H9 (cell line): Measurements from ENCODE around the gene CERCAM. TPM values are rescaled to one million over a fixed set of nuclear protein-coding genes. Genes with fewer than 3 reads are reported as not detected.
A peak's percentile ranks its signal among the peaks of the same experiment; 100 is the strongest.

Experiments used
- DNase-seq: peaks from one replicate; pipeline ENCODE4 v3.0.0-alpha.2; 2017
- H2AFZ ChIP-seq: one replicate; pipeline ENCODE4 v1.6.1; 2013; ENCODE audit warnings: mild to moderate bottlenecking, low read length, control low read depth, moderate library complexity
- H2AK5ac ChIP-seq: 2 replicates; pipeline ENCODE4 v1.6.1; 2013; ENCODE audit warnings: low read length, control low read depth, mixed read lengths; ENCODE audit not compliant: insufficient read length
- H2BK120ac ChIP-seq: one replicate; pipeline ENCODE4 v1.6.1; 2013; ENCODE audit warnings: low read depth, mild to moderate bottlenecking, low read length, control low read depth, inconsistent platforms; ENCODE audit not compliant: poor library complexity, severe bottlenecking
- H2BK12ac ChIP-seq: 2 replicates; pipeline ENCODE4 v1.6.1; 2013; ENCODE audit warnings: low read length, control low read depth, mixed read lengths, low read depth; ENCODE audit not compliant: insufficient read length
- H2BK15ac ChIP-seq: 2 replicates; pipeline ENCODE4 v1.6.1; 2013; ENCODE audit warnings: low read depth, low read length, control low read depth
- H2BK20ac ChIP-seq: one replicate; pipeline ENCODE4 v1.6.1; 2013; ENCODE audit warnings: low read depth, mild to moderate bottlenecking, low read length, control low read depth, inconsistent platforms; ENCODE audit not compliant: poor library complexity, severe bottlenecking
- H2BK5ac ChIP-seq: 2 replicates; pipeline ENCODE4 v1.6.1; 2013; ENCODE audit warnings: low read length, control low read depth, mixed read lengths; ENCODE audit not compliant: insufficient read length
- H3K14ac ChIP-seq: 2 replicates; pipeline ENCODE4 v1.6.1; 2013; ENCODE audit warnings: low read length, control low read depth; ENCODE audit not compliant: insufficient read depth
- H3K18ac ChIP-seq: 2 replicates; pipeline ENCODE4 v1.6.1; 2013; ENCODE audit warnings: low read depth, mild to moderate bottlenecking, mixed read lengths, low read length, control low read depth; ENCODE audit not compliant: insufficient read length
- H3K23ac ChIP-seq: 2 replicates; pipeline ENCODE4 v1.6.1; 2013; ENCODE audit warnings: low read length, control low read depth, mixed read lengths, low read depth; ENCODE audit not compliant: insufficient read length
- H3K23me2 ChIP-seq: 2 replicates; pipeline ENCODE4 v1.6.1; 2013; ENCODE audit warnings: low read depth, mild to moderate bottlenecking, mixed read lengths, low read length, control low read depth; ENCODE audit not compliant: insufficient read length, poor library complexity, severe bottlenecking
- H3K27ac ChIP-seq: 2 replicates; pipeline ENCODE4 v1.5.1; 2013; ENCODE audit warnings: low read length, control low read depth, mixed read lengths, low read depth; ENCODE audit not compliant: insufficient read length
- H3K27me3 ChIP-seq: 2 replicates; pipeline ENCODE4 v1.6.1; 2013; ENCODE audit warnings: low read length, control low read depth, inconsistent platforms; ENCODE audit not compliant: insufficient read depth
- H3K4ac ChIP-seq: 2 replicates; pipeline ENCODE4 v1.6.1; 2013; ENCODE audit warnings: low read depth, mild to moderate bottlenecking, control low read depth, inconsistent platforms, low read length, moderate library complexity
- H3K4me1 ChIP-seq: 2 replicates; pipeline ENCODE4 v1.6.1; 2013; ENCODE audit warnings: low read length, control low read depth, inconsistent platforms; ENCODE audit not compliant: insufficient read depth
- H3K4me2 ChIP-seq: 2 replicates; pipeline ENCODE4 v1.6.1; 2013; ENCODE audit warnings: low read length, control low read depth, mixed read lengths; ENCODE audit not compliant: insufficient read length, insufficient read depth
- H3K56ac ChIP-seq: 2 replicates; pipeline ENCODE4 v1.6.1; 2013; ENCODE audit warnings: low read depth, mild to moderate bottlenecking, mixed read lengths, low read length, control low read depth; ENCODE audit not compliant: insufficient read length
- H3K79me1 ChIP-seq: 2 replicates; pipeline ENCODE4 v1.6.1; 2013; ENCODE audit warnings: low read depth, mild to moderate bottlenecking, moderate library complexity, low read length, control low read depth, inconsistent platforms; ENCODE audit not compliant: insufficient read depth, poor library complexity, severe bottlenecking
- H3K79me2 ChIP-seq: 2 replicates; pipeline ENCODE4 v1.6.1; 2013; ENCODE audit warnings: low read length, control low read depth, inconsistent platforms; ENCODE audit not compliant: insufficient read depth
- H3K9ac ChIP-seq: 2 replicates; pipeline ENCODE4 v1.6.1; 2013; ENCODE audit warnings: low read length, control low read depth, mixed read lengths; ENCODE audit not compliant: insufficient read length; ENCODE audit errors: extremely low read depth
- H3K9me3 ChIP-seq: one replicate; pipeline ENCODE4 v1.6.1; 2013; ENCODE audit warnings: low read depth, low read length, inconsistent platforms; ENCODE audit not compliant: control insufficient read depth
- H3T11ph ChIP-seq: one replicate; pipeline ENCODE4 v1.6.1; 2013; ENCODE audit warnings: mild to moderate bottlenecking, low read length, control low read depth, inconsistent platforms
- H4K20me1 ChIP-seq: one replicate; pipeline ENCODE4 v1.6.1; 2013; ENCODE audit not compliant: control insufficient read depth, insufficient read length, insufficient read depth
- H4K5ac ChIP-seq: 2 replicates; pipeline ENCODE4 v1.6.1; 2013; ENCODE audit warnings: low read depth, mild to moderate bottlenecking, mixed read lengths, low read length, control low read depth; ENCODE audit not compliant: insufficient read length
- H4K8ac ChIP-seq: replicated peaks from 2 replicates; pipeline ENCODE4 v1.6.1; 2013; ENCODE audit warnings: low read length, control low read depth, mixed read lengths, low read depth; ENCODE audit not compliant: insufficient read length
- H4K91ac ChIP-seq: 2 replicates; pipeline ENCODE4 v1.6.1; 2013; ENCODE audit warnings: low read depth, mild to moderate bottlenecking, moderate library complexity, mixed read lengths, low read length, control low read depth; ENCODE audit not compliant: insufficient read length
- H3K27ac Mint-ChIP-seq, 3 experiments: 2 replicates in 2 of 3; 3 replicates in 1 of 3; pipeline ENCODE4 v1.8.0; 2020 to 2021; ENCODE audit warnings: mixed read lengths in 3 of 3, mild to moderate bottlenecking in 1 of 3, moderate library complexity in 1 of 3
- H3K27me3 Mint-ChIP-seq: 2 replicates; pipeline ENCODE4 v1.8.0; 2021; ENCODE audit warnings: low read depth, mild to moderate bottlenecking, moderate library complexity, mixed read lengths
- H3K36me3 Mint-ChIP-seq, 3 experiments: 2 replicates in 2 of 3; 3 replicates in 1 of 3; pipeline ENCODE4 v1.8.0; 2020 to 2021; ENCODE audit warnings: low read depth in 3 of 3, mixed read lengths in 3 of 3; ENCODE audit not compliant: insufficient read depth in 1 of 3
- H3K4me1 Mint-ChIP-seq, 2 experiments: 2 replicates each; pipeline ENCODE4 v1.8.0; 2020; ENCODE audit warnings: mixed read lengths in 2 of 2
- H3K4me3 Mint-ChIP-seq, 2 experiments: 2 replicates in 1 of 2; 3 replicates in 1 of 2; pipeline ENCODE4 v1.8.0; 2020 to 2021; ENCODE audit warnings: mild to moderate bottlenecking in 2 of 2, mixed read lengths in 2 of 2, moderate library complexity in 1 of 2
- H3K9me3 Mint-ChIP-seq, 2 experiments: 2 replicates in 1 of 2; 3 replicates in 1 of 2; pipeline ENCODE4 v1.8.0; 2020; ENCODE audit warnings: mild to moderate bottlenecking in 2 of 2, mixed read lengths in 2 of 2, moderate library complexity in 1 of 2
- CTCF ChIP-seq: fragments of 200-600 bp; sonication (generic); conservative IDR thresholded peaks from 3 replicates; pipeline ENCODE4 v1.8.0; 2021; ENCODE audit warnings: antibody characterized with exemption, mild to moderate bottlenecking
- WGBS: extraction: QIAGEN DNeasy Blood & Tissue Kit; methylation state at CpG from one replicate; pipeline ENCODE4 v1.1.7; 2013; ENCODE audit warnings: missing lambda C conversion rate, low lambda C conversion rate, mixed read lengths; ENCODE audit not compliant: insufficient read length; ENCODE audit errors: extremely low coverage; 5-methylcytosine and 5-hydroxymethylcytosine counted together
- total RNA-seq: library from RNA; stranded (reverse); gene quantifications from 2 replicates; pipeline ENCODE4 v1.2.1, GENCODE V29; 2021

The CERCAM gene
- total RNA-seq, 1 experiment from 2014 or later, result 5.4 TPM

- Histone ChIP-seq H4K5ac (no peak overlapping the region), H2BK15ac (no peak overlapping the region), H3K14ac (no peak overlapping the region), H3T11ph (no peak overlapping the region), H3K9me3 (no peaks in the 10 kb centered on the region), H3K27ac (no peak overlapping the region), H3K23ac (no peak overlapping the region), H2BK120ac (no peak overlapping the region), H2AFZ (no peak overlapping the region), H3K23me2 (no peaks in the 10 kb centered on the region), H3K79me2 (peaks cover 8% of the 10 kb centered on the region; the same call in 1 of the 2 replicates), H3K79me1 (peaks cover 16% of the 10 kb centered on the region), H2BK5ac (no peak overlapping the region), H4K8ac (no peak overlapping the region), H3K56ac (no peak overlapping the region), H4K20me1 (no peaks in the 10 kb centered on the region), H3K4ac (no peak overlapping the region), H3K27me3 (peaks cover 2% of the 10 kb centered on the region; the same call in 1 of the 2 replicates), H3K4me2 (no peak overlapping the region), H4K91ac (no peak overlapping the region), H2BK20ac (no peak overlapping the region), H2AK5ac (no peak overlapping the region), H2BK12ac (no peak overlapping the region), H3K4me1 (peaks cover 3% of the 10 kb centered on the region; the same call in 1 of the 2 replicates), H3K9ac (no peak overlapping the region), H3K18ac (no peak overlapping the region)
- no CpG with 5 or more reads among the region's 5 CpGs for WGBS
- Mint-ChIP-seq H3K4me3 (no peak overlapping the region), H3K27me3 (peaks cover 23% of the 10 kb centered on the region), H3K4me1 (peaks cover 12 to 15% of the 10 kb centered on the region in 2 experiments), H3K36me3 (peaks cover 9 to 25% (median 18%) of the 10 kb centered on the region in 3 experiments), H3K27ac (peak overlapping the region in 1 of 3 experiments; percentile 77; a peak in 1 of 7 replicates), H3K9me3 (no peaks in the 10 kb centered on the region)
- no peak for TF ChIP-seq CTCF
- no peak for DNase-seq
Measured at GRCh38 chr9:128375865-128376264, 44.8 kb upstream of the CERCAM start.
